Measurements from ENCODE around the gene EVI5. TPM values are rescaled to one million over a fixed set of nuclear protein-coding genes. Genes with fewer than 3 reads are reported as not detected.

The EVI5 gene
- total RNA-seq, 4 donors from 2014 or later: 37.7 to 59.7 (median 41.7) TPM

GRCh38 chr1:92820024-92820423 lies 35.1 kb upstream of the EVI5 start:
- Histone ChIP-seq H3K9me3 (no peaks in the 10 kb centered on the region), H3K27me3 (no peaks in the 10 kb centered on the region), H3K36me3 (no peaks in the 10 kb centered on the region), H3K27ac (no peak overlapping the region), H3K4me3 (replicated peaks in 1 of 3) (no peak overlapping the region), H3K4me1 (peaks cover 9 to 16% of the 10 kb centered on the region in 2 donors)
- intact Hi-C loops (cut with DNase I): no loop called here
- DNase-seq: no peak
- WGBS, 2 donors: 71% methylated on average over 3 of the region's 3 CpGs
- TF ChIP-seq CTCF (IDR thresholded peaks at IDR 0.05) (no peak), POLR2A (IDR thresholded peaks at IDR 0.05) (no peak)

GRCh38 chr1:92817986-92818764 lies 33.3 kb upstream of the EVI5 start:
- DNase-seq: peak in 1 of 2 donors; percentile 12
- Histone ChIP-seq H3K9me3 (no peaks in the 10 kb centered on the region), H3K27me3 (no peaks in the 10 kb centered on the region), H3K36me3 (no peaks in the 10 kb centered on the region), H3K4me3 (replicated peaks in 1 of 3) (no peak overlapping the region), H3K4me1 (peaks cover 9 to 16% of the 10 kb centered on the region in 2 donors), H3K27ac (peak overlapping the region in 2 of 3 donors; percentile 31 to 56)
- TF ChIP-seq CTCF (IDR thresholded peaks at IDR 0.05): peak; percentile 8 to 65 (median 58)
- TF ChIP-seq POLR2A (IDR thresholded peaks at IDR 0.05): no peak
- 93 to 96% methylated on average over 3 of the region's 3 CpGs for WGBS, 2 donors
- intact Hi-C loops (cut with DNase I): no loop called here

- Histone ChIP-seq H3K9me3 (no peaks in the 10 kb centered on the region), H3K4me1 (peaks cover 9 to 16% of the 10 kb centered on the region in 2 donors), H3K27me3 (no peaks in the 10 kb centered on the region), H3K4me3 (replicated peaks in 1 of 3) (no peak overlapping the region), H3K27ac (peak overlapping the region in 2 of 3 donors; percentile 31 to 56), H3K36me3 (no peaks in the 10 kb centered on the region)
- 10 to 32% methylated on average over 1 of the region's 1 CpG for WGBS, 2 donors
- intact Hi-C loops (cut with DNase I): no loop called here
- DNase-seq: peak; percentile 17 to 39
- no peak for TF ChIP-seq POLR2A (IDR thresholded peaks at IDR 0.05)
- no peak for TF ChIP-seq CTCF (IDR thresholded peaks at IDR 0.05)
Measured at GRCh38 chr1:92817137-92817697, 32.3 kb upstream of the EVI5 start.

- Histone ChIP-seq H3K27me3 (no peaks in the 10 kb centered on the region), H3K36me3 (no peaks in the 10 kb centered on the region), H3K9me3 (no peaks in the 10 kb centered on the region), H3K4me3 (replicated peaks in 1 of 3) (no peak overlapping the region), H3K4me1 (peaks cover 9 to 16% of the 10 kb centered on the region in 2 donors), H3K27ac (peak overlapping the region in 2 of 3 donors; percentile 3 to 34)
- TF ChIP-seq CTCF (IDR thresholded peaks at IDR 0.05): no peak
- no peak for TF ChIP-seq POLR2A (IDR thresholded peaks at IDR 0.05)
- WGBS, 2 donors: 21 to 33% methylated on average over 2 of the region's 2 CpGs
- intact Hi-C loops (cut with DNase I): no loop called here
- DNase-seq: peak; percentile 38 to 47
Measured at GRCh38 chr1:92816732-92817131, 31.8 kb upstream of the EVI5 start.

GRCh38 chr1:92808381-92808780 lies 23.5 kb upstream of the EVI5 start:
- no peaks in the 10 kb centered on the region for H3K9me3 ChIP-seq
- H3K4me1 ChIP-seq: no peaks in the 10 kb centered on the region
- intact Hi-C loops (cut with DNase I): no loop called here
- no peak overlapping the region for H3K4me3 ChIP-seq (replicated peaks in 1 of 3)
- H3K27me3 ChIP-seq: no peaks in the 10 kb centered on the region
- H3K36me3 ChIP-seq: no peaks in the 10 kb centered on the region
- TF ChIP-seq POLR2A (IDR thresholded peaks at IDR 0.05) (no peak), CTCF (IDR thresholded peaks at IDR 0.05) (no peak)
- DNase-seq: no peak
- H3K27ac ChIP-seq: no peak overlapping the region

Measured in thyroid gland (tissue), 4 donors.